GM12878 (cell line): ENCODE data around the gene CABLES1. TPM values are rescaled to one million over a fixed set of nuclear protein-coding genes. Genes with fewer than 3 reads are reported as not detected.

Experiments used
- ATAC-seq: fragments of 200-7000 bp; cut with Tn5 transposase; 3 replicates; pipeline ENCODE4 v1.9.1; 2020; ENCODE audit warnings: mild to moderate bottlenecking, moderate library complexity
- BruUV-seq: library from RNA; stranded (reverse); fragments of 400-500 nt; replicated peaks from 2 replicates; lab custom pipeline; 2021; lab: Mats Ljungman, UMichigan
- CTCF ChIA-PET: fragments of 300-600 bp; sonication (Branson Sonifier 250); formaldehyde crosslinking; extraction: SDS; loops from one replicate; lab custom pipeline; 2021; ENCODE audit warnings: inconsistent platforms; lab: Yijun Ruan, JAX
- POLR2A ChIA-PET: fragments of 350-600 bp; formaldehyde crosslinking; extraction: SDS; loops from one replicate; lab custom pipeline; 2021; ENCODE audit warnings: inconsistent platforms; lab: Charles Lee
- RAD21 ChIA-PET: fragments of 300-600 bp; sonication (Branson Sonifier 250); formaldehyde crosslinking; loops from one replicate; lab custom pipeline; 2023; ENCODE audit warnings: antibody characterized with exemption; ENCODE audit not compliant: unreplicated experiment; lab: Charles Lee
- SMC1A ChIA-PET: fragments of 300-600 bp; sonication (Branson Sonifier 250); formaldehyde crosslinking; loops from one replicate; lab custom pipeline; 2023; ENCODE audit not compliant: unreplicated experiment, uncharacterized antibody; lab: Charles Lee
- DNase-seq: peaks from one replicate; pipeline ENCODE4 v3.0.0-alpha.2; 2011; ENCODE audit warnings: low read depth, low spot score
- FAIRE-seq: peaks from 3 replicates; lab custom pipeline; 2011; peaks lifted over from hg19 to GRCh38; lab: Jason Lieb, UNC
- H2AFZ ChIP-seq: 2 replicates; pipeline ENCODE4 v1.6.0; 2011; ENCODE audit warnings: low read depth, low read length, control low read depth; ENCODE audit not compliant: control insufficient read depth
- H3K27ac ChIP-seq: 2 replicates; pipeline ENCODE4 v1.5.1; 2011; ENCODE audit warnings: control low read depth; ENCODE audit not compliant: control insufficient read depth, insufficient read depth
- H3K27me3 ChIP-seq, 2 experiments: replicated peaks in 1 of 2; 2 replicates each; pipeline versions ENCODE4 v1.6.0 to v1.6.1; 2011; ENCODE audit warnings: low read length in 1 of 2; ENCODE audit not compliant: control insufficient read depth in 2 of 2, insufficient read depth in 2 of 2
- H3K36me3 ChIP-seq, 2 experiments: 2 replicates each; pipeline ENCODE4 v1.5.1; 2011; ENCODE audit warnings: low read length in 1 of 2; ENCODE audit not compliant: control insufficient read depth in 2 of 2, insufficient read depth in 2 of 2
- H3K4me1 ChIP-seq: 2 replicates; pipeline ENCODE4 v1.6.1; 2011; ENCODE audit warnings: mild to moderate bottlenecking, low read length, moderate library complexity, mixed read lengths; ENCODE audit not compliant: control insufficient read depth, insufficient read depth
- H3K4me2 ChIP-seq: 2 replicates; pipeline ENCODE4 v1.6.0; 2011; ENCODE audit warnings: control low read depth; ENCODE audit not compliant: control insufficient read depth, insufficient read depth
- H3K4me3 ChIP-seq: fragments of 200-600 bp; sonication (generic); 2 replicates; pipeline ENCODE4 v1.5.1; 2016
- H3K79me2 ChIP-seq: 2 replicates; pipeline ENCODE4 v1.6.0; 2011; ENCODE audit warnings: low read length; ENCODE audit not compliant: control insufficient read depth, insufficient read depth
- H3K9ac ChIP-seq: 2 replicates; pipeline ENCODE4 v1.8.0; 2011; ENCODE audit warnings: low read length, control low read depth, mixed read lengths; ENCODE audit not compliant: control insufficient read depth, insufficient read depth
- H3K9me3 ChIP-seq: replicated peaks from 3 replicates; pipeline ENCODE4 v1.5.1; 2011; ENCODE audit warnings: mild to moderate bottlenecking, low read length; ENCODE audit not compliant: control insufficient read depth, insufficient read depth
- H4K20me1 ChIP-seq: 2 replicates; pipeline ENCODE4 v1.6.0; 2011; ENCODE audit not compliant: control insufficient read depth, insufficient read depth
- ATF2 ChIP-seq: IDR thresholded peaks from 2 replicates; pipeline ENCODE4 v1.6.1; 2012; ENCODE audit warnings: low read length, inconsistent platforms
- BCL11A ChIP-seq: IDR thresholded peaks from 2 replicates; pipeline ENCODE4 v1.6.1; 2011; ENCODE audit warnings: low read depth, low read length
- E2F4 ChIP-seq: IDR thresholded peaks from 2 replicates; pipeline ENCODE4 v1.6.1; 2012; ENCODE audit warnings: low read depth, low read length, improper control_type of control experiment
- ESRRA ChIP-seq: IDR thresholded peaks from 2 replicates; pipeline ENCODE4 v1.6.1; 2012; ENCODE audit warnings: mild to moderate bottlenecking, low read length, improper control_type of control experiment
- ETV6 ChIP-seq, 2 experiments: fragments of 450-650 bp in 1 of 2; IDR thresholded peaks in 1 of 2; conservative IDR thresholded peaks in 1 of 2; 2 replicates each; pipeline ENCODE4 v1.6.1; 2014; ENCODE audit warnings: antibody characterized with exemption in 1 of 2, borderline replicate concordance in 1 of 2, low read depth in 1 of 2, mild to moderate bottlenecking in 1 of 2, moderate library complexity in 1 of 2
- FOXM1 ChIP-seq: IDR thresholded peaks from 2 replicates; pipeline ENCODE4 v1.6.1; 2012; ENCODE audit warnings: low read depth, mild to moderate bottlenecking, inconsistent platforms, low read length, moderate library complexity
- NFYA ChIP-seq: IDR thresholded peaks from 2 replicates; pipeline ENCODE4 v1.6.1; 2011; ENCODE audit warnings: low read depth, mild to moderate bottlenecking, low read length, improper control_type of control experiment, borderline replicate concordance
- PBX3 ChIP-seq: IDR thresholded peaks from 2 replicates; pipeline ENCODE4 v1.6.1; 2011; ENCODE audit warnings: mild to moderate bottlenecking, low read depth, low read length, moderate library complexity; ENCODE audit not compliant: insufficient replicate concordance
- PML ChIP-seq: IDR thresholded peaks from 2 replicates; pipeline ENCODE4 v1.6.1; 2012; ENCODE audit warnings: low read length, inconsistent platforms
- POLR2A ChIP-seq: IDR thresholded peaks from 2 replicates; pipeline ENCODE4 v1.6.1; 2011; ENCODE audit warnings: low read depth, mild to moderate bottlenecking, low read length
- POLR2AphosphoS5 ChIP-seq: IDR thresholded peaks from 2 replicates; pipeline ENCODE4 v1.6.1; 2011; ENCODE audit warnings: mild to moderate bottlenecking, low read length, inconsistent platforms
- SREBF2 ChIP-seq: IDR thresholded peaks from 2 replicates; pipeline ENCODE4 v1.6.1; 2012; ENCODE audit warnings: mild to moderate bottlenecking, low read length
- SUPT20H ChIP-seq: IDR thresholded peaks from 2 replicates; pipeline ENCODE4 v1.6.1; 2011; ENCODE audit warnings: low read depth, mild to moderate bottlenecking, low read length, moderate library complexity, borderline replicate concordance; ENCODE audit not compliant: control insufficient read depth
- TCF3 ChIP-seq: IDR thresholded peaks from 2 replicates; pipeline ENCODE4 v1.6.1; 2012; ENCODE audit warnings: low read depth, mild to moderate bottlenecking, low read length, borderline replicate concordance; ENCODE audit not compliant: insufficient read depth
- USF1 ChIP-seq: IDR thresholded peaks from 2 replicates; pipeline ENCODE4 v1.6.1; 2011; ENCODE audit warnings: borderline replicate concordance, low read depth, mild to moderate bottlenecking, moderate library complexity, mixed read lengths, low read length; ENCODE audit not compliant: insufficient read depth; ENCODE audit errors: extremely low read length
- USF2 ChIP-seq: IDR thresholded peaks from 2 replicates; pipeline ENCODE4 v1.6.1; 2011; ENCODE audit warnings: low read depth, low read length, improper control_type of control experiment, borderline replicate concordance
- ZNF274 ChIP-seq: IDR thresholded peaks from one replicate; pipeline ENCODE4 v1.8.0; 2011; ENCODE audit not compliant: insufficient read length, insufficient read depth
- WGBS: methylation state at CpG from one replicate; pipeline ENCODE4 v1.1.6; 2016; ENCODE audit warnings: low lambda C conversion rate; ENCODE audit not compliant: insufficient replicate concordance, insufficient coverage; ENCODE audit errors: missing lambda C conversion rate; 5-methylcytosine and 5-hydroxymethylcytosine counted together
- in situ Hi-C: fragments of 300-500 bp; cut with MboI; formaldehyde crosslinking; loops from 9 replicates; pipeline ENCODE4 v1.14.3; 2018; ENCODE audit warnings: mixed read lengths
- intact Hi-C: fragments of 100-400 bp; cut with micrococcal nuclease; formaldehyde crosslinking; loops from one replicate; pipeline ENCODE4 v1.14.2; 2022; ENCODE audit not compliant: unreplicated experiment
- polyA plus RNA-seq, 11 experiments: library from polyadenylated mRNA; depleted of rRNA in 4 of 11; unstranded in 6 of 11; stranded (reverse) in 5 of 11; fragments of >200 nt; fragmentation: Nextera tagmentation in 4 of 11; fragmentation: Illumina TruSeq in 1 of 11; extraction: Ambion mirVana in 4 of 11; extraction: Trizol in 1 of 11; gene quantifications; 1 replicate in 1 of 11; 2 replicates in 10 of 11; pipeline versions ENCODE4 v1.2.1 to v1.2.3, GENCODE V29; 2011 to 2016; ENCODE audit warnings: inconsistent platforms in 2 of 11, missing spikeins in 2 of 11, low read depth in 1 of 11
- total RNA-seq, 4 experiments: library from RNA; depleted of rRNA in 3 of 4; stranded (reverse); fragments of >200 nt in 3 of 4; fragmentation: Illumina TruSeq in 1 of 4; extraction: Trizol in 1 of 4; gene quantifications; 2 replicates each; pipeline versions ENCODE4 v1.2.1 to v1.2.3, GENCODE V29; 2013 to 2021

Gene CABLES1
- total and polyA plus RNA-seq, 10 of the 15 experiments (the other 5 are each of a cell fraction or from before 2014, with no cell fraction given) = 2.9 to 27.2 (median 8.2) TPM

DNA sequence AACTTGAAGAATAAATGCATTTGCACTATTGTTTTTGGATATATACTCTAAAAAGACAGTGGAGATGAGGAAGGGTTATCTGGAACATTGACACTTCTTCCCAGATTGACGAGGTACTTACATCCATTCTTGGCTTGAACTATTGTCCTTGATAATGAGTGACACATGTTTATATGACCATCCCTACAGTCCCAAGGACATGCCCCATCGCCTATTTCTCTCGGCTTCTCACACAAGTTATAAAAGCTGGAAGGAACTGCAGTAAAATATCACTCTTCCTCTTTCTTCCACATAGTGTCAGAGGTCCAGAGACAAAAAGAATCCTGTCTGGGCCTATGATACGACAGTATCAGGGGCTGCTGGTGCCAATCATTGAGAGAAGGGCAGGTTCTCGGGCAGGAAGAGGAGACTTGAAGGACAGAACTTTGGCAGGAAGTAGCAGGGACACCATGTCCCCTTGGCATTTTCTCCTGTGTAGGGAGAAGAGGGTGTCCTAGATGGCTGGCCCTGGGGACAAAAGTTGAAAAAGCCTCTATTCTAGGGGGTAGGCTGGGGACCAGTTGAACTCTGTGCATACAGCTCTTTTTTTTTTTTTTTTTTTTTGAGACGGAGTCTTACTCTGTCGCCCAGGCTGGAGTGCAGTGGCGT is 5.8 kb upstream of the CABLES1 start:
- ChIA-PET POLR2A (no interaction called here), RAD21 (interaction anchor here (1.5 to 5.8 kb wide), 2 partner anchors 229 kb away, joined by 3 to 105 read pairs; no protein-coding TSS in a partner anchor), CTCF (interaction anchor here (0.7 to 7.1 kb wide), 9 partner anchors 15 to 331 kb away, joined by 3 to 141 read pairs (median 7); no protein-coding TSS in a partner anchor), SMC1A (interaction anchor here (0.6 to 3.2 kb wide), 12 partner anchors 10 to 283 kb away, joined by 3 to 77 read pairs (median 4); no protein-coding TSS in a partner anchor)
- no peaks in the 10 kb centered on the region for H4K20me1 ChIP-seq
- no TSS peak for BruUV-seq
- H3K36me3 ChIP-seq = no peaks in the 10 kb centered on the region
- no peak overlapping the region for H3K9ac ChIP-seq
- no peak overlapping the region for H3K4me2 ChIP-seq
- DNase-seq (no peak), FAIRE-seq (no peak), ATAC-seq (no peak)
- no peaks in the 10 kb centered on the region for H3K9me3 ChIP-seq
- in situ Hi-C loops = loop anchor here (5.0 kb wide), 2 partner anchors 228 to 283 kb away; no protein-coding TSS in a partner anchor
- H3K4me3 ChIP-seq = no peak overlapping the region
- whole genome bisulfite sequencing = 72% methylated on average over 7 of the region's 8 CpGs
- H3K27me3 ChIP-seq = no peaks in the 10 kb centered on the region
- H2AFZ ChIP-seq = no peak overlapping the region
- intact Hi-C loops = loop anchor here (2.0 to 10.0 kb wide), 2 partner anchors 195 to 375 kb away; partner anchors contain the start of gene RBBP8
- peaks cover 14% of the 10 kb centered on the region for H3K4me1 ChIP-seq
- H3K27ac ChIP-seq = no peak overlapping the region
- H3K79me2 ChIP-seq = peaks cover 2% of the 10 kb centered on the region; the same call in 1 of the 2 replicates
- TF ChIP-seq ETV6 (conservative IDR thresholded peaks at IDR 0.05 in 1 of 2, IDR thresholded peaks at IDR 0.05 in 1 of 2; ENCODE audit: borderline replicate concordance in 1 of 2, low read depth in 1 of 2) = no peak
- TF ChIP-seq E2F4 = no peak
- TF ChIP-seq USF1 = no peak
- no peak for TF ChIP-seq SREBF2
- no peak for TF ChIP-seq POLR2A
- no peak for TF ChIP-seq FOXM1
- no peak for TF ChIP-seq NFYA
- no peak for TF ChIP-seq TCF3
- TF ChIP-seq ZNF274 = no peak
- no peak for TF ChIP-seq POLR2AphosphoS5
- TF ChIP-seq ESRRA = no peak
- no peak for TF ChIP-seq USF2
- no peak for TF ChIP-seq PML
- TF ChIP-seq BCL11A = no peak
- TF ChIP-seq SUPT20H = no peak
- no peak for TF ChIP-seq PBX3
- TF ChIP-seq ATF2 = no peak
